ENCODE results near the gene DNHD1. TPM values are rescaled to one million over a fixed set of nuclear protein-coding genes. Genes with fewer than 3 reads are reported as not detected.

DNHD1 gene
- total and polyA plus RNA-seq, 2 of the 8 experiments (the other 6 are each of a cell fraction or from before 2014, with no cell fraction given), result 5.0 to 6.8 TPM

GRCh38 chr11:6481012-6481923 is 15.8 kb upstream of the DNHD1 start, which contains the start of the genes ARFIP2 and TIMM10B (continued):
- TF ChIP-seq KDM4A (IDR thresholded peaks at IDR 0.05; ENCODE audit: low read depth, low read length, severe bottlenecking), result no peak
- TF ChIP-seq EZH2 (IDR thresholded peaks at IDR 0.05; ENCODE audit: low read depth, low read length, severe bottlenecking), result no peak
- TF ChIP-seq CHD7 (IDR thresholded peaks at IDR 0.05; ENCODE audit: insufficient replicate concordance, low read length), result no peak
- peak; percentile 10 for TF ChIP-seq TAF7 (optimal IDR thresholded peaks at IDR 0.05; ENCODE audit: borderline replicate concordance, low read depth, low read length)
- no peak for TF ChIP-seq JUN (IDR thresholded peaks at IDR 0.05; ENCODE audit: low read depth, low read length)
- TF ChIP-seq MAX (IDR thresholded peaks at IDR 0.05), result peak; percentile 80
- peak; percentile 61; the same call in 1 of the 2 replicates for TF ChIP-seq KDM5A (IDR thresholded peaks at IDR 0.05; ENCODE audit: low read length)
- no peak for TF ChIP-seq CHD1 (IDR thresholded peaks at IDR 0.05; ENCODE audit: low read depth, low read length)

All from H1 (cell line).